Right cardiac atrium (tissue), 5 donors: Measurements from ENCODE around the gene PM20D1. TPM values are rescaled to one million over a fixed set of nuclear protein-coding genes. Genes with fewer than 3 reads are reported as not detected.
"Not testable (repeated sequence)": the region's sequence is repeated elsewhere in the genome, so short reads cannot be mapped to it uniquely, and the experiment has no call there.

Experiments used
- ATAC-seq, 2 donors: fragments of 200-7000 bp; cut with Tn5 transposase; one replicate each; pipeline versions ENCODE4 v1.8.0 to v1.9.1; 2020; ENCODE audit warnings: moderate library complexity in 2 of 2, mild to moderate bottlenecking in 1 of 2
- DNase-seq, 3 donors: peaks; one replicate each; pipeline ENCODE4 v3.0.0-alpha.2; 2020
- H3K27ac ChIP-seq: one replicate; pipeline ENCODE4 v1.5.1; 2013; ENCODE audit warnings: mild to moderate bottlenecking, low read length, control low read depth, moderate library complexity
- H3K27me3 ChIP-seq: one replicate; pipeline ENCODE4 v1.6.1; 2013; ENCODE audit not compliant: control insufficient read depth, insufficient read depth
- H3K4me1 ChIP-seq: one replicate; pipeline ENCODE4 v1.6.1; 2013; ENCODE audit warnings: low read length; ENCODE audit not compliant: control insufficient read depth, insufficient read depth
- H3K4me3 ChIP-seq: one replicate; pipeline ENCODE4 v1.5.1; 2013; ENCODE audit warnings: low read length, control low read depth
- H3K9me3 ChIP-seq: one replicate; pipeline ENCODE4 v1.6.1; 2013; ENCODE audit warnings: low read length; ENCODE audit not compliant: control insufficient read depth
- WGBS: extraction: QIAGEN DNeasy Blood & Tissue Kit; methylation state at CpG from one replicate; pipeline ENCODE4 v1.1.7; 2013; 5-methylcytosine and 5-hydroxymethylcytosine counted together
- intact Hi-C, 4 donors: fragments of 100-400 bp; cut with DNase I; formaldehyde crosslinking; loops; one replicate each; pipeline versions ENCODE4 v1.11.0 to v1.14.0; 2022 to 2023
- long read RNA-seq, 4 donors: library from polyadenylated mRNA; unstranded; transcript quantifications; one replicate each; pipeline ENCODE4 v2.0.0, GENCODE V29; 2020 to 2021
- polyA plus RNA-seq: library from polyadenylated mRNA; stranded (reverse); fragments of 200-250 nt; gene quantifications from one replicate; pipeline ENCODE4 v1.2.3, GENCODE V29; 2013
- total RNA-seq, 4 donors: library from RNA; stranded (reverse); fragmentation: NEBNext Ultra II Directional; extraction: Animal tissue kit (Norgen Biotek cat#: 25700); gene quantifications; one replicate each; pipeline ENCODE4 v1.2.1, GENCODE V29; 2021
- donor health status: healthy with polysubstance abuse.
- donor health status: DM: no; HTN: yes; CAD: no.
- donor health status: DM: no; HTN: no; CAD: no.
- donor health status: DM: no; HTN: yes; CAD: no; lungs with severe emphysema.
- donor health status: DM: yes; HTN: yes; CAD: no.

The PM20D1 gene, protein sequence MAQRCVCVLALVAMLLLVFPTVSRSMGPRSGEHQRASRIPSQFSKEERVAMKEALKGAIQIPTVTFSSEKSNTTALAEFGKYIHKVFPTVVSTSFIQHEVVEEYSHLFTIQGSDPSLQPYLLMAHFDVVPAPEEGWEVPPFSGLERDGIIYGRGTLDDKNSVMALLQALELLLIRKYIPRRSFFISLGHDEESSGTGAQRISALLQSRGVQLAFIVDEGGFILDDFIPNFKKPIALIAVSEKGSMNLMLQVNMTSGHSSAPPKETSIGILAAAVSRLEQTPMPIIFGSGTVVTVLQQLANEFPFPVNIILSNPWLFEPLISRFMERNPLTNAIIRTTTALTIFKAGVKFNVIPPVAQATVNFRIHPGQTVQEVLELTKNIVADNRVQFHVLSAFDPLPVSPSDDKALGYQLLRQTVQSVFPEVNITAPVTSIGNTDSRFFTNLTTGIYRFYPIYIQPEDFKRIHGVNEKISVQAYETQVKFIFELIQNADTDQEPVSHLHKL
- total RNA-seq = 1 to 10 TPM in 3 of 4 donors, under 1 TPM in 1; 0.64 to 2.2 (median 1.6) TPM
- 1.0 TPM for polyA plus RNA-seq
- long read RNA-seq, donor 1, partial matches to known transcripts = 0 of 3 reads
- long read RNA-seq, donor 1, other reads (novel, unspliced or antisense) = 2 of 3 reads
- long read RNA-seq, donor 2 = 0 reads
- long read RNA-seq, donor 3, partial matches to known transcripts = 0 of 3 reads
- long read RNA-seq, donor 3, other reads (novel, unspliced or antisense) = 2 of 3 reads
- long read RNA-seq, donor 4, partial matches to known transcripts = 3 of 4 reads
- long read RNA-seq, donor 4, other reads (novel, unspliced or antisense) = 1 of 4 reads

DNA sequence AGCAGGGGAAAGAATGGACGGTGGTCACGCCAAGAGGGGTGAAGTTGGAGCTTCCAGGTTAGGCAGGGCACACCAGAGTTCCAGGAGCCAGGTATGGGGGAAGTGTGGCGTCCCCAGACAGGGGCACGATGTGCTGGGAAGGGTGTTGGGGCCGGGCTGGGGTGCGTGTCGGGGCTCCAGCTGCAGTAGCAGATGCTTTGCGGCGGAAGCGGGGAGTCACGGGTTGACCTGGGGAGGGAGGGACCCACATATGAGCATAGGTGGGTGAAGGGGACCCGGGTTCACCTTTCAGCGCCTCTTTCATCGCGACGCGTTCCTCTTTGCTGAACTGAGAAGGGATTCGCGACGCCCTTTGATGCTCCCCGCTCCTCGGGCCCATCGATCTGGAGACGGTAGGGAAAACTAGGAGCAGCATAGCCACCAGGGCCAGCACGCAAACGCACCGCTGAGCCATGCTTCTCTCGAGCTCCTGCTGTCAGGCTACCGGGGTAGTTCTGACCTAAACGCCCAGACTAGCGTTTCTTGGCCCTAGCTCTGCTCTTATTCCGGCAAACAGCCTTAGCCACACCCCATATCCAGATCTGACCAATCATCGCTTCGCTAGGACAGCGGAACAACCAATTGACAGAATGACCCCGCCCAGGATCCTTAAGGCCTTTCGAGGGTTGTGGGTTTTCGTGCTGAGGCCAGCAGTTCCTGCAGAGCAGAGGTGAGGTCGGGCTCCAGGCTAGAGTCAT is at the start of gene PM20D1:
Gene PM20D1, minus strand, starts transcription at position 514 of the 737 bp plus-strand sequence. Its CDS starts 60 bp downstream, at position 454.
- no peak within 1 kb of the TSS for H3K27ac ChIP-seq
- intact Hi-C loops = no loop called here
- H3K4me1 ChIP-seq = no peaks in the 10 kb centered on the region
- no peaks in the 10 kb centered on the region for H3K27me3 ChIP-seq
- H3K4me3 ChIP-seq = peak within 1 kb of the TSS; percentile 44
- DNase-seq (peak; percentile 73 to 92 (median 87)), ATAC-seq (peak; percentile 97 to 99)
- no peaks in the 10 kb centered on the region for H3K9me3 ChIP-seq
- WGBS = 57% methylated on average over 39 of the region's 39 CpGs

DNA sequence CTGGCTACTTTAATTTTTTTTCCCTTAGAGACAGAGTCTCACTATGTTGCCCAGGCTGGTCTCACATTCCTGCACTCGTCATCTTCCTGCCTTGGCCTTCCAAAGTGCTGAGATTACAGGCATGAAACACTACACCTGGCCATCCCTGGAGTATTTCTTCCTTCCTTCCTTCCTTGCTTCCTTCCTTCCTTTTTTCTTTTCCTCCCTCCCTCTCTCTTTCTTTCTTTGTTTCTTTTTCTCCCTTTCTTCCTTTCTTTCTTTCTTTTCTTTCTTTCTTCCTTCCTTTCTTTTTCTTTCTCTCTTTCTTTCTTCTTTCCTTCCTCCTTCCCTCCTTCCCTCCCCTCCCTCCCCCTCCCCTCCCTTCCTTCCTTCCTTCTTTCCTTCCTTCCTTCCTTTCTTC is 46.4 kb upstream of the PM20D1 start:
- ATAC-seq (no peak), DNase-seq (no peak)
- no peaks in the 10 kb centered on the region for H3K4me1 ChIP-seq
- no peak overlapping the region for H3K27ac ChIP-seq
- H3K9me3 ChIP-seq = no peaks in the 10 kb centered on the region
- no peaks in the 10 kb centered on the region for H3K27me3 ChIP-seq
- intact Hi-C loops = no loop called here
- WGBS = 92% methylated on average over 1 of the region's 1 CpG
- H3K4me3 ChIP-seq = no peak overlapping the region

DNA sequence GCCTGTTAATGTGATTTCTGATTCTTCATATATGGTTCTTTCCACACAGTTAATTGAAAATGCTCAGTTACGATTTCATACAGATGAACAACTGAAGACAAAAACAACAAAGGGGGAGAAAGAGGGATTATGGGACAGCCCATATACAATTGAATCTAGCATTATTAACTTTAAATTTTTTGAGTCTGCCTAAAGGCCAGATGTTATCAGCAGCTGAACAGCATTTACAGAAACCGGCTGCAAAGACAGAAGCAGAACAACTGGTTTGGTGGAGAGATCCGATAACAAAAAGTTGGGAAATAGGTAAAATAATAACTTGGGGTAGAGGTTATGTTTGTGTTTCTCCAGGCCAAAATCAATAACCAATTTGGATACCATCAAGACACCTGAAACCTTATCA is 44.2 kb upstream of the PM20D1 start:
- intact Hi-C loops, H3K4me1 ChIP-seq, H3K27me3 ChIP-seq, H3K4me3 ChIP-seq, DNase-seq, H3K27ac ChIP-seq, H3K9me3 ChIP-seq, ATAC-seq: not testable (repeated sequence)
- 94% methylated on average over 3 of the region's 3 CpGs for WGBS

DNA sequence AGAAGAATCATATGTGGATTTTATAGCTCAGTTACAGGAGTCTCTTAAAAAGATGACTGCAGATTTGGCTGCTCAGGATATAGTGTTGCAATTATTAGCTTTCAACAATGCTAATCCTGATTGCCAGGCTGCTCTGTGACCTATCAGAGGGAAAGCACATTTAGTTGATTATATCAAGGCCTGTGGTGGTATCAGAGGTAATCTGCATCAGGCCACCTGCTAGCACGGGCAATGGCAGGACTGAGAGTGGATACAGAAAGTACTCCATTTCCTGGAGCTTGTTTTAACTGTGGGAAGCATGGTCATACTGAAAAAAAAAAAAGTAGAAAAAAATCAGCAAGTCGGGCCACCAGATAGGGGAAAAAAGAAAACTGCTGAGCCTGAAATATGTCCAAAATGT is 42.2 kb upstream of the PM20D1 start:
- H3K27ac ChIP-seq, DNase-seq, H3K9me3 ChIP-seq, H3K4me3 ChIP-seq, H3K4me1 ChIP-seq, H3K27me3 ChIP-seq, intact Hi-C loops, ATAC-seq: not testable (repeated sequence)
- WGBS = 29% methylated on average over 2 of the region's 2 CpGs

DNA sequence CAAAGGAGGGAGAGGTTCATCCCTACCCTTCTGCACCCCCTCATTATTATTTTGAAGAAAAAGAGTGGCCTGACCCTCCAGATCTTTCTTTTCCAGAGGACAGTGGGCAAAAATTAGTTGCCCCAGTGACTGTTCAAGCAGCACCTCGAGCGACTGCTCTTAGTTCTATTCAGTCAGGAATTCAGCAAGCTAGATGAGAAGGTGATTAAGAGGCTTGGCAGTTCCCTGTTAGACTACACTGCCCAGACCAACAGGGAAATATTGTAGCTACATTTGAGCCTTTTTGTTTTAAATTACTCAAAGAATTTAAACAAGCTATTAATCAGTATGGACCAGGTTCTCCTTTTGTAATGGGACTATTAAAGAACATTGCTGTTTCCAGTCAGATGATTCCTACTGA is 41.5 kb upstream of the PM20D1 start:
- H3K27me3 ChIP-seq, ATAC-seq, H3K4me1 ChIP-seq, intact Hi-C loops, H3K9me3 ChIP-seq, H3K27ac ChIP-seq, DNase-seq, H3K4me3 ChIP-seq: not testable (repeated sequence)
- 62% methylated on average over 2 of the region's 2 CpGs for WGBS

DNA sequence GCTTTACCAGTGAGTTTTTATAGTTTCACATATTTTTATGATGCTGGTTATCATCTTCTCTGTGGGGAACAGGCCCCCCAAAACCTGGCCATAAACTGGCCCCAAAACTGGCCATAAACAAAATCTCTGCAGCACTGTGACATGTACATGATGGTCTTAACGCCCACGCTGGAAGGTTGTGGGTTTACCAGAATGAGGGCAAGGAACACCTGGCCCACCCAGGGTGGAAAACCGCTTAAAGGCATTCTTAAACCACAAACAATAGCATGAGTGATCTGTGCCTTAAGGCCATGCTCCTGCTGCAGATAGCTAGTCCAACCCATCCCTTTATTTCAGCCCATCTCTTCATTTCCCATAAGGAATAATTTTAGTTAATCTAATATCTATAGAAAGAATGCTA is 40.7 kb upstream of the PM20D1 start:
- H3K9me3 ChIP-seq, DNase-seq, H3K4me3 ChIP-seq, H3K4me1 ChIP-seq, ATAC-seq, intact Hi-C loops, H3K27ac ChIP-seq, H3K27me3 ChIP-seq: not testable (repeated sequence)
- WGBS = 97% methylated on average over 3 of the region's 3 CpGs

DNA sequence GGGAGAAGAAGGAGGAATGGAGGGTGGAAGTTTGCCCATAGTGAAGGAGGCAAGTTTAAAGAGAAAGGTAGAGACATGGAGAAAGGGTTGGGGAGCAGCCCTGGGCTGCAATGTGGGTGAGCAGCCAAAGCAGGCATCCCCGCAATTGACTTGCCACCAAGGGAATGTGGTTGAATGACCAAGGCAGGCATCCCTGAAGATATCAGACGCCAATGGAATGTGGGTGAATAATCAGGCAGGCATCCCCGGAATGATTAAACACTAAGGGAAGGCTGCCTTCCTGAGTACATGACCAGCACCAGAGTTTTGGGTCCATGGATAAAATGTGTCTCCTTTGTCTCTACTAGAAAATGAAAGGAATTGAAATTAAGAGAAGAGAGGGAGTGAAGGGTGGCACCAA is 39.8 kb upstream of the PM20D1 start:
- H3K27me3 ChIP-seq, H3K4me1 ChIP-seq, H3K4me3 ChIP-seq, H3K9me3 ChIP-seq, DNase-seq, H3K27ac ChIP-seq, intact Hi-C loops, ATAC-seq: not testable (repeated sequence)
- 71% methylated on average over 3 of the region's 3 CpGs for WGBS

DNA sequence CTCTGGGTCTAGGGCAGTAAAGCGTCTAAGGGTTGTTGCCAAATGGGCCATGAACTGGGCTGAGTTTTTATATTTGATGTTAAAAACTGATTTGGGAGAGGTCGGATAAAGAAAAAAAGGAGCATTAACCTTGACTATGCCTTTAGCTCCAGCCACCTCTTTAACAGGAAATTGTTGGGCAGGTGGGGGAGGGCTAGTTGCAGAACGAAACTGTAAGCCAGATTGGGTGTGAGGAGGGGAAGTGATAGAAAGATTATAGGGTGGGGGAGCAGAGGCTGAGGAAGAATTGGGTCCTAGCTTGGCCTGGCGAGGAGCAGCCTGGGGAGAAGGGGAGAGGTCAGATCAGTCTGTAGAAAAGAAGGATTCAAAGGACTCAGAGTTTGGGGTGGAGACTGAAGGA is 39.1 kb upstream of the PM20D1 start:
- intact Hi-C loops, H3K27me3 ChIP-seq, H3K9me3 ChIP-seq, H3K27ac ChIP-seq, H3K4me3 ChIP-seq, DNase-seq, H3K4me1 ChIP-seq, ATAC-seq: not testable (repeated sequence)
- WGBS = 77% methylated on average over 4 of the region's 4 CpGs

DNA sequence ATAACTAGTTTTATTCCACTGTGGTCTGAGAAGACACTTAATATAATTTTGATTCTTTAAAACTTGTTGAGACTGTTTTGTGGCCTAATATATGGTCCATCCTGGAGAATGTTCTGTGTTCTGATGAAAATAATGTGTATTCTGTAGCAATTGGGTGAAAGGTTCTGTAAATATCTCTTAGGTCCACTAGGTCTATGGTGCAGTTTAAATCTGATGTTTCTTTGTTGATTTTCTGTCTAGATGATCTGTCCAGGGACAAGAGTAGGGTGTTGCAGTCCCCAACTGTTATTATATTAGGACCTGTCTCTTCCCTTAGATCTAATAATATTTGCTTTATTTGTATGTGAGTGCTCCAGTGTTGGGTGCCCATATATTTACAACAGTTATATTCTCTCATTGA is 33.9 kb upstream of the PM20D1 start:
- no peak for ATAC-seq
- H3K4me3 ChIP-seq = no peak overlapping the region

DNA sequence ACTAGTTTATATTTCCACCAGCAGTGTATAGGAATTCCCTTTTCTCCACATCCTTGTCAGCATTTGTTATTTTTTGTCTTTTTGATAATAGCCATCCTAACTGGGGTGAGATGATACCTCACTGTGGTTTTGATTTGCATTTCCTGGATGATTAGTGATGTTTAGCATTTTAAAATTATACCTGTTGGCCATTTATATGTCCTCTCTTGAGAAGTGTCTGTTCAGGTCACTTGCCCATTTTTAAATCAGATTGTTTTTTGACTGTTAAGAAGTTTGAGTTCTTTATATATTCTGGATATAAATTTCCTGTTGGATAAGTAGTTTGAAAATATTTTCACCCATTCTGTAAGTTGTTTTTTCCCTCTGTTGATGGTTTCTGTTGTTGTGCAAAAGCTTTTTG is 31.0 kb upstream of the PM20D1 start:
- Histone ChIP-seq H3K27me3 (no peaks in the 10 kb centered on the region), H3K9me3 (no peaks in the 10 kb centered on the region), H3K27ac (no peak overlapping the region), H3K4me3 (no peak overlapping the region), H3K4me1 (no peaks in the 10 kb centered on the region)
- DNase-seq (no peak), ATAC-seq (no peak)
- intact Hi-C loops = no loop called here

More for the DNA sequence above, 33.9 kb upstream of the PM20D1 start:
- H3K9me3 ChIP-seq = no peaks in the 10 kb centered on the region
- intact Hi-C loops = no loop called here
- no peak for DNase-seq
- H3K27me3 ChIP-seq = no peaks in the 10 kb centered on the region
- H3K27ac ChIP-seq = no peak overlapping the region
- no peaks in the 10 kb centered on the region for H3K4me1 ChIP-seq

DNA sequence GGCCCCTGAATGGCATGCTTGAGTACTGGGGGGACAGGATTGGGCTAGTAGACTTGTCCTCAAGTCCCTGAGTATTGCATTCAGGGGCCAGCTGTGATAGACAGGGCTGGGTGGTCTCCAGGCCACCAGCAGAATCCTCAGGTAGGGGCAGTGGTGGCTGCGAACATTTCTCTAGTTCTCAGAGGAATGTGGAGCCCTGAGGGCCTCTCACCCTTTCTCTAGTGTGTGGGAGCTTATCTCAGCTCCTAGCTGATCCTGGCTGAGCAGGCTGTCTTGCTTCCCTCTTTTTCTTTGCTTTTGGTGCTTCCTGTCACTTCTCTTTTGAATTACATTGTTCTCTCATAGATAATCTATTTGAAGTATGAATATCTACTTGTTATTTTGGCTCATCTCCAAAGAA is 30.0 kb upstream of the PM20D1 start:
- ATAC-seq (no peak), DNase-seq (no peak)
- 55% methylated on average over 1 of the region's 1 CpG for WGBS
- Histone ChIP-seq H3K27ac (no peak overlapping the region), H3K4me3 (no peak overlapping the region), H3K9me3 (no peaks in the 10 kb centered on the region), H3K27me3 (no peaks in the 10 kb centered on the region), H3K4me1 (no peaks in the 10 kb centered on the region)
- intact Hi-C loops = no loop called here
